Activated CD4-positive, alpha-beta T cell treated with anti-CD3 and anti-CD28 coated beads for 4 hours (primary cell): ENCODE measurements around the gene SHQ1.
A peak's percentile ranks its signal among the peaks of the same experiment; 100 is the strongest.

Experiments
- DNase-seq, 2 donors: peaks; one replicate each; pipeline ENCODE4 v3.0.0-alpha.2; 2020

The SHQ1 gene

GRCh38 chr3:72847751-72848702, at the start of gene SHQ1:
Gene SHQ1, minus strand, starts transcription at chr3:72848445. Its CDS starts 105 bp downstream, at chr3:72848340.
- peak; percentile 95 to 98 for DNase-seq

- no peak for DNase-seq
Observed at GRCh38 chr3:72897758-72898007, 49.4 kb upstream of the SHQ1 start.

GRCh38 chr3:72896996-72897757, 48.9 kb upstream of the SHQ1 start:
- no peak for DNase-seq

DNA sequence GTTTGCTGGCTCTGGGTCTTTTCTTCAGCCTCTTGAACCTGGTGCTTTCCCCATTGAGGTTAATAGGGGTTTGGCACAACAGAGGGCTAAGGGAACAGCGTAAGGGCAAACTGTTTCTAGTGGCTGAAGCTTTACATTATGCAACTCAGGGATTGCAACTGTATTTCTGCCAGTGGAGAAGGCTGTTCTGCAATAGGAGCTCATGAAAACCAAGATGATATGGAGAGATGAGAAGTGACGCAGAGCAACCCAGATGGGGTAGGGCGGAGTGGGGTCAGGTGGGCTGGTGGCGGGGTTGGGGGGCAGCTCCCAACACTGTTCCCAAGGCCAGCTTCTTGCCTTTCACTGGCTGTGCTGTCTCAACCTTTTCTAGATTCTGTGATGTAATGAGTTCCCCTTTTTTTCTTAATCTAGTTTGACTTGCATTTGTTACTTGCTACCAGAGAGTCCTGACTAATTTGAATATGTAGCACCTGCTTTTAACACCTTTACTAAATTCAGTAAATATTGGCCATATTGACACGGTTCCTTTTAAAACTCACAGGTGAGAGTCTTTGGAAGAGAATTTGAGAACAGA, 46.8 kb upstream of the SHQ1 start:
- DNase-seq, result no peak

DNA sequence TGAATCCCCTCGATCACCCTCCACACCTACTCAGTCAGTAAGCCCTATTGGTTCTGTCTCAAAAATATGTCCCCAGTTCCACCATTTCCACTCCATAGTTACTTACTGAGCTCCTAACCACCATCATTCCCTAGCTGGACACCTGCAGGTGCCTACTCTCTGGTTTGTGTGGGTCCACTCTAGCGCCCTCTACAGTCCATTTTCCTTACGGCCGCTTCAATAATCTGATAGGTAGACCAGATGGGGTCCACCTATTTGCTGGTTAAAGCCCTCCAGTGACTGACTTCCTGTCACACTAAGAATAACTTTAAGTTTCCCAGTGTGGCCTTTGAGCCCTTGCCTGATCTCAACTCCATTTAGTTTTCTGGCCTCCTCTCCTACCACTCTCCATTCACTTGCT, 44.6 kb upstream of the SHQ1 start:
- DNase-seq, result no peak

GRCh38 chr3:72892081-72892775, 44.0 kb upstream of the SHQ1 start:
- no peak for DNase-seq

DNA sequence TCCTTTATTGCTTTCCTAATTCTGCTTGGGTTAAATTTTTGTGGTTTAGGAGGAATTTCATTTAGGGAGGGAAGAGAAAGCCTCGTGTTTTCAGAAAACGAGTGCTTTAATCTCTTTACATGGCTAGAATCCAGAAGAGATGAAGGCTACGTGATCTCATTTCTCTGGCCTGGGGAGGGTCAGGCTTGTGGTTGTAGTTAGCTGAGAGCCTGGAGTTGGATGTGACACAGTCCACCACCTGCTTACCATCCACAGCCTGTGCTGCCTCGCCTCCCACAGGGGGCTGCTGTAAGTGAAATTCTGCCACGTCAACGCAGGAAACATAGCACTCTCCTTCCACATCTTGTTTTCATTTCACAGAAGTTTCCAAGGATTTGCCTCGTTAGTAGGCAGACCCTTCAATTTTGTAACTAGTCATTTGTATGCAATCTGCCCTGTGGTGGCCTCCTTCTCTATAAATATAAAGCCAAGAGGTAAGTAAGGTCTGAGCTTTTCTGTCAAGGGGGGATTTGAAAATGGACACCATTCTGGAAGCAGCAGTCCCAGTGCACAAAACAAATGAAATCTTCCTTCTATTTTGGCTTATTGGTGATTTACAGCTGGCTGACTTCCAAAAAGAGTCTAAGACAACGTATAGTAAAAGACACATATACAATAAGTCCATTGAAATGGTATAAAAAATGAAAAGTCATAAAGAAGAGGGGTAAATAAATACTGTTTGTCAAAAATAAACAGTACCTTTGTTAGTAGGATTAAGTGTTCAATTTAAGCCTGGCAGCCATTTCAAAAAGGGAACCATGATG, 43.0 kb upstream of the SHQ1 start:
- DNase-seq, result no peak

DNA sequence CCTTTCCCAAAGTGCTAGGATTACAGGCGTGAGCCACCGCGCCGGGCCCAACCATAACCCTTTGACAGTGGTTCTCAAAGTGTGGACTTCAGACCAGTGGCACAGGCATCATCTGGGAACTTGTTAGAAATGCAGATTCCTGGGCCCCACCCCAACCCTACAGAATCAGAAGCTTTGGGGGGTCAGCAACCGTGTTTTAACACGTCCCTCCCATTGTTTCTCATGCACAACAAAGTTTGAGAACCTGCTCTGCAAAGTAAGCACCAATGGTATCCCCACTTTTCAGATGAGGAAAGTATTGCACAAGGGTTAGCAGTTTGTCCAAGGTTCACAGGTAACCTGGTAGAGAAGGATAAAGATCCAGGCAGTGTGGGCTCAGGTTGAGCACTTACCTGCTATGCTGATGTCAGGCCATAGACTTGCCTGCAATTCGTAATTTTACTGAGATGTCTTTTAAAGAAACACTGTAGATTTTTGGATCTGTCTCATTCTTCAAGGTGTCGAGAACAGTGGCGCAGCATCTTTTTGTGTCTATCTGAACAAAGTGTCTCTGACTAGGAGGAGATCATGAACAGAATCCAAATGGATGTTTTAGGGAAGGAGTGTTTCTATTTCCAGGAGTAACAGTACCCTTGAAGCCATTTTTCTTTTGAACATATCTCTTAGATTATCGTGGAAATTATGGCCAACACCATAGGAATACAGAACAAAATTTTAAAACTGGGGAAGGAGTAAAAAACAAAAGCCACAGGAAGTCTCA, 42.1 kb upstream of the SHQ1 start:
- DNase-seq, result no peak

DNA sequence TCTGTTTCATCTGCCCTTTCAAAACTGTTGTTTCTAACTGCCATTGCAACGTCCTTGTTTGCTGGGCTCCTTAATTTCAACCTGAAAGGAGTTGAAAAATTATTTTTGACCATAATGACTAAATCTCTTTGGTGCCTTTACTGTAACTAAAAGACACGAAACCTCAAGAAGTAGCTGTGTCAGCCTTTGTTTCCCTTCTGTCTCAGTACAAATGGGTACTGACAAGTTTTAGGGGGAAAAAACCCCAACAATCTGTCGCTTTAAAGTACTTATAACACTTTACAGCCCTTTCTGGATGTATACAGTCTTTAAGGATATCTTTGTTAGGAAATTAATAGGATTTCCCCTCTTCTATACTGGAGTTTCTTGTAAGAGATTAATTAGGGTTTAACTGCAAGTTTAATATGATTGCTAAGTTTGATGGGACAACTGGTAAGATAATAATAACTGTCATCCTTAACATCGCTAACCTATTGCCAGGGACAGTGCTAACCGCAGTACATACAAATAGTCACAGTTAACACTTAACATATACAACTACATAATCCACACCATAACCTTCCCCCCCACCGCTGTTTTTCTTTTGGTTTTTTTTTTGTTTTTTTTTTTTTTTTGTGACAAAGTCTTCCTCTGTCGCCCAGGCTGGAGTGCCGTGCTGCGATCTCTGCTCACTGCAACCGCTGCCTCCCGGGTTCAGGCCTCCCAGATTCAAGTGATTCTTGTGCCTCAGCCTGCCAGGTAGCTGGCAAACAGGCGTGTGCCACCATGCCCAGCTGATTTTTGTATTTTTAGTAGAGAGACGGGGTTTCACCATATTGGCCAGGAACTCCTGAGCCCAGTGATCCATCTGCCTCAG, 41.3 kb upstream of the SHQ1 start:
- DNase-seq, result no peak

- DNase-seq, result no peak
Observed at GRCh38 chr3:72888546-72889309, 40.5 kb upstream of the SHQ1 start.

DNA sequence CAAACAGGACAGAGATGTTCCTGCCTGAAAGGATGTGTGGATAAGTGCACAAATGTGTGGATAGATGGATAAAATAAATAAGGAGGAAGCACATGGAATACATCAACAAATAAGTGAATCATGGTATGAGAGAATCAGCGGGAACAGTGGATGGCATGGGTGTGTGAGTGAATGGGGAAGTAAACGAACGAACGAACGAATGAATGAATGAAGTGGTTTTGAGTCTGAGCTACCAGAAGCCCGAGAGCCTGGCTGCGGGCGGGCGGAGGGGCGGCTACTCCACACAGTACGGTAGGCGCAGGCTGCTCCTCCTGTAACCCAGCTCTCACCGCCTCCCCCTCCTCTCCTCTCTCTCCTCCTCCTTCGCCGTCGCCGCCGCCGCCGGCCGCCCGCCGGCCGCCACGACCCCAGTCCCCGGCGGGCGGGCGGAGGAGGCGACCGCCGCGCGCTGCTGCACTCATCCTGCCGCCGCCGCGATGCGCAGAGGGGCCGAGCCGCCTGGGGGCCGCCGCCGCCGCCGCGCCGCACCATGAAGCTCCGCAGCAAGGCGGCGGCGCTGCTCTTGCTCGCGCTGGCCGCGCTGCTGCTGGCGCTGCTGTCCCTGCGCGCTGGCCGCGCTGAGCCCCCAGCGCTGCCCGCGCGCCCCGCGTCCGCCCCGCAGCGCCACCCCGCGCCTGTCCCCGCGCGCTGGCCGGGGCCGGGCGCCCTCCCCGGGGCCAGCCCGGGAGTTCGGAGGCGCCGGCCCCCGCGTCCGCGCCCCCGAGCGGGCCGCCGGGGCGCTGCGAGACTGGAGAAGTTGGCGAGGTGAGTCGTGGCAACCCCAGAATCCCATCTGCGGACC, 39.7 kb upstream of the SHQ1 start, which contains the start of gene GXYLT2:
Gene GXYLT2, plus strand, starts transcription at position 342 of the 841 bp plus-strand sequence. Its CDS starts 188 bp downstream, at position 530.
- peak in 1 of 2 donors; percentile 1 for DNase-seq

GRCh38 chr3:72887343-72887704, 39.1 kb upstream of the SHQ1 start:
- DNase-seq, result no peak

- DNase-seq, result no peak
Observed at GRCh38 chr3:72872183-72872582, 23.9 kb upstream of the SHQ1 start.

DNA sequence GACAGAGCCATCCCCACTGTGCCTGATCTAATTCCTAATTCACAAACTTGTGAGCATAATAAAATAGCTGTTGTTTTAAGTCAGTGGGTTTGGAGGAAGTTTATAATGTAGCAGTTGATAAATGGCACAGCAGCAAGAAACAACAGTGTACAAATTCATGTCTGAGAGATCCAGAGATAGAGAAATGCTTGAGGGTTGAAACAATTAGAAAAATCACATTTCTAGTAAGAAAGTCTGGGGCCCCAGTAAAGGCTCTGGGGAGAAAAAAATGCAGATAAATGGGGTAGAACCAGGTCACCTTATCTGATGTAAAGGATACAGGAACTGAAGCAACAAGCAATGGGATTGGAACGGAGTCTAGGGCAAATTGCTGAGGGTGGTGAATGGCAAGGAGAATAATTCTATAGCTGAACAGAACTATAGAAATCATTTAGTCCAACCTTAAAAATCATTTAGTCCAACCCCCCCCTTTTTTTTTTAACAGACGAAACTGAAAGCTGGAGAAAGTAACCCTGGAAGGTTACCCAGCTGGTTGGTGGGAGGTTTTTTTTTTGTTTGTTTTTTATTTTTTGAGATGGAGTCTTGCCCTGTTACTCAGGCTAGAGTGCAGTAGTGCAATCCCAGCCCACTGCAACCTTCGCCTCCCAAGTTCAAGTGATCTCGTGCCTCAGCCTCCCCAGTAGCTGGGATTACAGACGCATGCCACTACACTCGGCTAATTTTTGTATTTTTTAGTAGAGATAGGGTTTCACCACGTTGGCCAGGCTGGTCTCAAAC, 14.3 kb upstream of the SHQ1 start:
- DNase-seq, result no peak

DNA sequence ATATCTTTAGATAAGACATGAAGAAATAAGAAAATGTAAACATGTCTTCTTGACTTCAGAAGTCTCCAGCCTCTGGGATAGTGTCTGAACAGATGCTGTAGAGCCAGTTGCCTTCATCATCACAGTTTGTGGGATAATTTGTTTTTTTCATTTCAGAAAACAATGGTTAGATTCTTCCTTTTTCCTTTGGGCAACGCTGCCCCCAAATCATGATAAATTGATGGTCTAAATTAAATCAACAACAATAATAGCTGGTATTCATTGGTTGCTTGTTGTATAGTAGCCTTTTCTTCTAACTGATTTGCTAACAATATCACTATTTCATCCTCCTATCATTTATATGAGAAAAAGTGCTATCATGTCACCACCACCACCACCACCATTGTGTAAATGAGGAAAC, 12.6 kb upstream of the SHQ1 start:
- DNase-seq, result no peak

DNA sequence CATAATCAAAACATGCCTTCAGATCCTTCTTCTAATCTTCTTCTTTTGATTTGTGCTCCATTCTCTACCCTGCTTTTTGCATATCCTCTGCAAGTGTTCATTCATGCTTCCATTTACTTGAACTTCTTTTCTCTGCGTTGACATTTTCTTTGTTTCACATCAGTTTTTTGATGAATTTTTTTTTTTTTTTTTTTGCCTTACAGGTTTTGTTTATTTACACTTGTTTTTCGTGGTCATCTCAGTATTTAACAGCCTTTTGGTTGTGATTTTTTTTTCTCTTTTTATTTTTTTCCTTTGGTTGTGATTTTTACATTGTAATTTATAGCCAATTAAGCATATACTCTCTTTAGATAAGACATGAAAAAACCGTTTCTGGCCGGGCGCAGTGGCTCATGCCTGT, 11.8 kb upstream of the SHQ1 start:
- no peak for DNase-seq

DNA sequence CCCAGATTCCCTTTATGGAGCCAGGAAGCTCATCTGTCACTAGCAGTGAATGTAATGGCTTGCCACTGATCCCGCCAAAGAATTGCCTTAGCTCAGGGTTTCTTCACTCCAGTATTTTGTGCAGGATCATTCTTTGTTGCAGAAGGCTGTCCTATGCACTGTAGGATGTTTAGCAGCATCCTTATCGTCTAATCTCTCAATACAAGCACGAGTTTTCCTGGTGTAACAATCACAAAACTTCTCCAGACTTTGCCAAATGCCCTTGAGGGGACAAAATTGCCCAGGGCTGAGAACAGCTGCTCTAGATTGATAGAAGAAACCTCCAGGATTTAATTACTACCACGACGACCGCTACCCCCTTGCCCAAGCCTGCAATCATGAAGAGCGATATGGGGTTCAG, 6.8 kb upstream of the SHQ1 start:
- no peak for DNase-seq

DNA sequence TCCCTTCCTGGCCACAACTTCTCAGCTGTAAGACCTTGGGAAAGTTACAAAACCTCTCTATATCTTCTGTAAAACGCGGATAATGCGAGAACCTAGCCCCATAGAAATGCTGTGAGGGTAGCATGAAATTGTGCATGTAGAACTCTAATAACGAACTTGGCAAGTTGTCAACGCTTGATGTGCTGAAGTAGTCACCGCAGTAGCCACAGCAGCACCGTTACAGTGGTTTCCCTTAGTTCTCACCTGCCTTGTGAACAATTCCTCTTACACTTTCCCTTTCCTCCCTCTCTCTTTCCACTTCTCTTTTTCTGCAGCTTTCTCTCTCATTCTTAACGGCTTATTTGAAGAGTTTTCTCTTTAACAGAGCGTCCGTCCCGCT, 447 bp upstream of the SHQ1 start:
- peak in 1 of 2 donors; percentile 18 for DNase-seq
